Tibial nerve (tissue), 4 donors: ENCODE results near the gene EGFLAM. TPM values are rescaled to one million over a fixed set of nuclear protein-coding genes. Genes with fewer than 3 reads are reported as not detected.

Experiments used
- DNase-seq, 2 donors: peaks; one replicate each; pipeline ENCODE4 v3.0.0-alpha.2; 2019; ENCODE audit warnings: low spot score in 2 of 2
- H3K27ac ChIP-seq, 4 donors: fragments of 200-600 bp; sonication (generic) in 3 of 4; one replicate each; pipeline ENCODE4 v1.5.1; 2017 to 2019; ENCODE audit warnings: mild to moderate bottlenecking in 1 of 4
- H3K27me3 ChIP-seq, 2 donors: fragments of 200-600 bp; sonication (generic) in 1 of 2; one replicate each; pipeline versions ENCODE4 v1.5.1 to v1.6.0; 2017 to 2019
- H3K36me3 ChIP-seq, 3 donors: fragments of 200-600 bp; sonication (generic); one replicate each; pipeline ENCODE4 v1.5.1; 2018 to 2019
- H3K4me1 ChIP-seq, 4 donors: fragments of 200-600 bp; sonication (generic) in 3 of 4; one replicate each; pipeline ENCODE4 v1.5.1; 2017 to 2019
- H3K4me3 ChIP-seq, 4 donors: fragments of 200-600 bp; sonication (generic) in 3 of 4; one replicate each; pipeline ENCODE4 v1.5.1; 2017 to 2019; ENCODE audit warnings: mild to moderate bottlenecking in 1 of 4, moderate library complexity in 1 of 4
- H3K9me3 ChIP-seq, 4 donors: fragments of 200-600 bp; sonication (generic) in 3 of 4; one replicate each; pipeline ENCODE4 v1.5.1; 2017 to 2019
- CTCF ChIP-seq, 5 experiments: fragments of 200-600 bp in 3 of 5; fragments of 450-650 bp in 2 of 5; sonication (generic) in 3 of 5; IDR thresholded peaks; one replicate each; pipeline ENCODE4 v1.5.1; 2016 to 2019; ENCODE audit warnings: antibody characterized with exemption in 5 of 5, mild to moderate bottlenecking in 3 of 5, moderate library complexity in 2 of 5
- EP300 ChIP-seq, 2 donors: sonication (generic); formaldehyde crosslinking; IDR thresholded peaks; one replicate each; pipeline ENCODE4 v1.6.1; 2017; ENCODE audit warnings: antibody characterized with exemption in 2 of 2, mild to moderate bottlenecking in 1 of 2
- POLR2A ChIP-seq, 2 donors: fragments of 450-650 bp; IDR thresholded peaks; one replicate each; pipeline ENCODE4 v1.6.1; 2017; ENCODE audit warnings: antibody characterized with exemption in 2 of 2, mild to moderate bottlenecking in 2 of 2, moderate library complexity in 2 of 2
- WGBS, 2 donors: methylation state at CpG; one replicate each; pipeline ENCODE4 v1.1.5; 2018; 5-methylcytosine and 5-hydroxymethylcytosine counted together
- total RNA-seq, 4 donors: library from RNA; depleted of rRNA; stranded (reverse); fragments of >200 nt; gene quantifications; one replicate each; pipeline ENCODE4 v1.1.0, GENCODE V29; 2016

The EGFLAM gene
- total RNA-seq, 4 donors from 2014 or later = 18.4 to 64.5 (median 51.1) TPM

DNA sequence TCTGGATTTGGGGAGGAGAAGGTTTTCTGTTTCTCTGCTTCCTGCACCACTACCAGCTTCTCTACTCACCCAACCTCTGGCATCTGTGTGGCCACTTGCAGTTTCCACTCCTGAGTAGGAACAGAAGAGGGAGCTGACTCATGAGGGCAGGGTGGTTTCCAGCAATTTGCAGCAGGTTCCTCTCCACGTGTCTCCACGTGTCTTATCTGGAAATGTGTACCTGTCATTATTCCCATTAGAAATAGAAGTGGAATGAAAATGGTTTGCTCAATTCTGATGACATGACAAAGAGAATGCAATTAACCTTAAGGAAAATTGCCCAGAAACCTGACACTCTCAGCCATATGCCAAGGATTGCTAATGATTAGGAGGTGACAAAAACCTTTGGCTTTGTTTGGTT, 33.0 kb downstream of the EGFLAM start:
- no peak for DNase-seq
- H3K9me3 ChIP-seq = no peaks in the 10 kb centered on the region
- no peaks in the 10 kb centered on the region for H3K4me1 ChIP-seq
- TF ChIP-seq EP300 (IDR thresholded peaks at IDR 0.05) (no peak), POLR2A (IDR thresholded peaks at IDR 0.05) (no peak), CTCF (IDR thresholded peaks at IDR 0.05) (no peak)
- WGBS, 2 donors = 61 to 63% methylated on average over 2 of the region's 2 CpGs
- no peaks in the 10 kb centered on the region for H3K36me3 ChIP-seq
- no peak overlapping the region for H3K4me3 ChIP-seq
- no peak overlapping the region for H3K27ac ChIP-seq
- H3K27me3 ChIP-seq = no peaks in the 10 kb centered on the region

DNA sequence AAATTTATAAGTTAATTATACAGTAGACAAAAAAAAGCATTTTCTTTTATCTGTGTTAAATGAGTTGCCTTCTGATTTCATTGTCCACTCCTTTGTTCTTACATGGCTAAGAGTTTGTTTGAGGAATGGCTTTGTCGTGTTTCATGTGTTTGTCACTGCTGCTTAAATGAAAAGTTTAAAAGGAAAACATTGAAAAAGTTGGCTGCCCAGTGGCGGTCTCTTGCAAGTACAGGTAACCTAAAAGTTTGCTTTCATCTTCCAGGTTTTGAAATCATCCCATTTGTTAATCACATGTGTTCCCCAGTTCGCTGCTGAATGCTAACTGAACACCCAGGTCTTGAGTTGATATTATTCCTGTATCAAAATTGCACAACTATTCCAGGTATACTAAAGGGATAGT, 33.9 kb downstream of the EGFLAM start:
- no peak overlapping the region for H3K27ac ChIP-seq
- no peaks in the 10 kb centered on the region for H3K36me3 ChIP-seq
- DNase-seq = no peak
- H3K9me3 ChIP-seq = no peaks in the 10 kb centered on the region
- no peak overlapping the region for H3K4me3 ChIP-seq
- H3K4me1 ChIP-seq = no peaks in the 10 kb centered on the region
- TF ChIP-seq POLR2A (IDR thresholded peaks at IDR 0.05) (no peak), EP300 (IDR thresholded peaks at IDR 0.05) (no peak), CTCF (IDR thresholded peaks at IDR 0.05) (no peak)
- 86 to 96% methylated on average over 3 of the region's 3 CpGs for WGBS, 2 donors
- H3K27me3 ChIP-seq = no peaks in the 10 kb centered on the region

- no peaks in the 10 kb centered on the region for H3K36me3 ChIP-seq
- WGBS, 2 donors = 85 to 88% methylated on average over 2 of the region's 2 CpGs
- no peaks in the 10 kb centered on the region for H3K27me3 ChIP-seq
- H3K4me3 ChIP-seq = no peak overlapping the region
- DNase-seq = no peak
- no peak overlapping the region for H3K27ac ChIP-seq
- no peaks in the 10 kb centered on the region for H3K9me3 ChIP-seq
- no peaks in the 10 kb centered on the region for H3K4me1 ChIP-seq
- no peak for TF ChIP-seq CTCF (IDR thresholded peaks at IDR 0.05)
Measured at GRCh38 chr5:38295751-38296150, 37.4 kb downstream of the EGFLAM start.

DNA sequence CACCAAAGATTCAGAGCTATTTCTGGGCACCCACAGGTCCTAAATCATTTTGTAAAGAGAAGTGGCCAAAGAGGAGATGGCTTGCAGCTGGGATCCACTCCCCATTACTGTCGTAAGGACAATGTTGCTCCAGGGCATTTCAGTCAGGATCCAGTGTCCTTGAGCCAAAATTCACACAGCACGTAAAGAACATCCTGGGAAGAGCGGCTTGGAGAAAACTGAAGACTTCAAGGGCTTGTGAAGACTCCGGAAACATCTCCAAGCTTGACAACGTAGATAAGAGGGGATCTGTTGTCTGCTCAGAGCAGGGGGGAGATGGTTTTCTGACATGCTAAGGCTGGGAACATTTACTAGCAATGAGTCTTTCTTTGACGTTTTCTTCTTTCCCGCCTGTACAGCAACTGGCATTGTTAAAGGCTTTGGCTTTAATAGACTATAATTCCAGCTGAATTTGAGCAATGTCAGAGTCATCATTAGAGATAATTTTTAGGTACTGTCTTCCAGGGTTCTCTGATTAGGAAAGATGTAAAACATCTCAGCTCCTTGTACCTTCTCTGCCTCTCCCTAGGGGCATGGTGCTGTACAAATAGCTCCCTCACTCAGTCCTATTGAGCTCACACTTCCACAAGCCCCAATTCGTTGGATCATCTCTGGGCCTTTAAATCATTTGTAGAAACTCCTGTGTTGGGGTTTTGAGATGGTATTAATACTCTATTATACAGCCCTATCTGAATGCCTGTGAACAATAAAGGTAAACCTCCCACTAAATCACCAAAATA, 39.7 kb downstream of the EGFLAM start:
- TF ChIP-seq EP300 (IDR thresholded peaks at IDR 0.05) (no peak), POLR2A (IDR thresholded peaks at IDR 0.05) (no peak), CTCF (IDR thresholded peaks at IDR 0.05) (no peak)
- Histone ChIP-seq H3K27me3 (no peaks in the 10 kb centered on the region), H3K4me3 (no peak overlapping the region), H3K27ac (no peak overlapping the region), H3K36me3 (no peaks in the 10 kb centered on the region), H3K9me3 (no peaks in the 10 kb centered on the region), H3K4me1 (no peaks in the 10 kb centered on the region)
- 31 to 45% methylated on average over 8 of the region's 8 CpGs for WGBS, 2 donors
- DNase-seq = no peak

GRCh38 chr5:38299585-38299984, 41.2 kb downstream of the EGFLAM start:
- H3K27ac ChIP-seq = no peak overlapping the region
- H3K27me3 ChIP-seq = no peaks in the 10 kb centered on the region
- no peak for DNase-seq
- no peak overlapping the region for H3K4me3 ChIP-seq
- no peaks in the 10 kb centered on the region for H3K4me1 ChIP-seq
- WGBS, 2 donors = 79 to 100% methylated on average over 1 of the region's 1 CpG
- peaks cover 0 to 13% (median 0%) of the 10 kb centered on the region in 4 donors for H3K9me3 ChIP-seq
- no peak for TF ChIP-seq CTCF (IDR thresholded peaks at IDR 0.05)
- no peaks in the 10 kb centered on the region for H3K36me3 ChIP-seq
